ENCODE measurements around the gene USH2A. TPM values are rescaled to one million over a fixed set of nuclear protein-coding genes. Genes with fewer than 3 reads are reported as not detected.

USH2A gene
- total RNA-seq, 4 donors from 2014 or later: 0.08 to 0.18 TPM; not detected in 2

- Histone ChIP-seq H3K27ac (no peak overlapping the region), H3K27me3 (no peaks in the 10 kb centered on the region), H3K4me3 (no peak overlapping the region), H3K36me3 (no peaks in the 10 kb centered on the region), H3K9me3 (no peaks in the 10 kb centered on the region), H3K4me1 (no peaks in the 10 kb centered on the region)
- TF ChIP-seq POLR2A (IDR thresholded peaks at IDR 0.05) (no peak), POLR2AphosphoS5 (IDR thresholded peaks at IDR 0.05) (no peak), CTCF (IDR thresholded peaks at IDR 0.05) (no peak)
- no peak for DNase-seq (ENCODE audit: low spot score in 2 of 2)
- 81% methylated on average over 1 of the region's 1 CpG for WGBS
Observed at GRCh38 chr1:216032284-216032683, 391.0 kb downstream of the USH2A start.

- H3K27ac ChIP-seq: no peak overlapping the region
- H3K4me3 ChIP-seq: no peak overlapping the region
- no peaks in the 10 kb centered on the region for H3K27me3 ChIP-seq
- H3K36me3 ChIP-seq: no peaks in the 10 kb centered on the region
- 87% methylated on average over 1 of the region's 1 CpG for WGBS
- H3K9me3 ChIP-seq: no peaks in the 10 kb centered on the region
- no peak for DNase-seq (ENCODE audit: low spot score in 2 of 2)
- no peaks in the 10 kb centered on the region for H3K4me1 ChIP-seq
- TF ChIP-seq CTCF (IDR thresholded peaks at IDR 0.05): no peak
- TF ChIP-seq POLR2A (IDR thresholded peaks at IDR 0.05): no peak
- no peak for TF ChIP-seq POLR2AphosphoS5 (IDR thresholded peaks at IDR 0.05)
- no peak for TF ChIP-seq EP300 (IDR thresholded peaks at IDR 0.05)
Observed at GRCh38 chr1:216028631-216029030, 394.6 kb downstream of the USH2A start.

GRCh38 chr1:216024546-216024945 lies 398.7 kb downstream of the USH2A start:
- no peak overlapping the region for H3K4me3 ChIP-seq
- DNase-seq (ENCODE audit: low spot score in 2 of 2): no peak
- H3K27ac ChIP-seq: no peak overlapping the region
- no peaks in the 10 kb centered on the region for H3K9me3 ChIP-seq
- no peaks in the 10 kb centered on the region for H3K36me3 ChIP-seq
- 79% methylated on average over 2 of the region's 2 CpGs for WGBS
- no peaks in the 10 kb centered on the region for H3K27me3 ChIP-seq
- no peaks in the 10 kb centered on the region for H3K4me1 ChIP-seq
- no peak for TF ChIP-seq POLR2A (IDR thresholded peaks at IDR 0.05)
- TF ChIP-seq CTCF (IDR thresholded peaks at IDR 0.05): no peak
- no peak for TF ChIP-seq POLR2AphosphoS5 (IDR thresholded peaks at IDR 0.05)
- TF ChIP-seq EP300 (IDR thresholded peaks at IDR 0.05): no peak

- no peaks in the 10 kb centered on the region for H3K27me3 ChIP-seq
- H3K9me3 ChIP-seq: no peaks in the 10 kb centered on the region
- no peak overlapping the region for H3K4me3 ChIP-seq
- DNase-seq (ENCODE audit: low spot score in 2 of 2): no peak
- no peaks in the 10 kb centered on the region for H3K36me3 ChIP-seq
- no peak for TF ChIP-seq EP300 (IDR thresholded peaks at IDR 0.05)
- TF ChIP-seq POLR2A (IDR thresholded peaks at IDR 0.05): no peak
- no peak for TF ChIP-seq POLR2AphosphoS5 (IDR thresholded peaks at IDR 0.05)
- TF ChIP-seq CTCF (IDR thresholded peaks at IDR 0.05): no peak
- H3K4me1 ChIP-seq: no peaks in the 10 kb centered on the region
- no peak overlapping the region for H3K27ac ChIP-seq
- WGBS: 69% methylated on average over 3 of the region's 3 CpGs
Observed at GRCh38 chr1:216020743-216021345, 402.4 kb downstream of the USH2A start.

GRCh38 chr1:216015116-216015515 lies 408.1 kb downstream of the USH2A start:
- no peaks in the 10 kb centered on the region for H3K36me3 ChIP-seq
- no peaks in the 10 kb centered on the region for H3K9me3 ChIP-seq
- H3K27ac ChIP-seq: no peak overlapping the region
- no peaks in the 10 kb centered on the region for H3K27me3 ChIP-seq
- DNase-seq (ENCODE audit: low spot score in 2 of 2): no peak
- TF ChIP-seq CTCF (IDR thresholded peaks at IDR 0.05) (no peak), POLR2AphosphoS5 (IDR thresholded peaks at IDR 0.05) (no peak), EP300 (IDR thresholded peaks at IDR 0.05) (no peak), POLR2A (IDR thresholded peaks at IDR 0.05) (no peak)
- H3K4me3 ChIP-seq: no peak overlapping the region
- WGBS: 87% methylated on average over 3 of the region's 3 CpGs
- H3K4me1 ChIP-seq: no peaks in the 10 kb centered on the region
